Activated CD4-positive, alpha-beta T cell treated with anti-CD3 and anti-CD28 coated beads for 36 hours (primary cell): ENCODE results near the gene S100A2. TPM values are rescaled to one million over a fixed set of nuclear protein-coding genes. Genes with fewer than 3 reads are reported as not detected.

Source experiments
- ATAC-seq: fragments of 200-7000 bp; cut with Tn5 transposase; one replicate; pipeline ENCODE4 v1.10.0; 2021; ENCODE audit warnings: mild to moderate bottlenecking, moderate library complexity
- CTCF ChIA-PET: fragments of 350-600 bp; sonication (Branson Sonifier 250); formaldehyde crosslinking; loops from one replicate; lab custom pipeline; 2021; ENCODE audit warnings: antibody characterized with exemption; lab: Charles Lee
- POLR2A ChIA-PET: fragments of 350-600 bp; sonication (Branson Sonifier 250); formaldehyde crosslinking; loops from one replicate; lab custom pipeline; 2021; ENCODE audit warnings: antibody characterized with exemption, inconsistent platforms; lab: Charles Lee
- DNase-seq: peaks from one replicate; pipeline ENCODE4 v3.0.0-alpha.2; 2020
- H3K27ac Mint-ChIP-seq: one replicate; pipeline ENCODE4 v1.8.0; 2021; ENCODE audit warnings: mixed read lengths
- H3K27me3 Mint-ChIP-seq: one replicate; pipeline ENCODE4 v1.8.0; 2021; ENCODE audit warnings: mixed read lengths
- H3K36me3 Mint-ChIP-seq: one replicate; pipeline ENCODE4 v1.8.0; 2021; ENCODE audit warnings: low read depth, mixed read lengths
- H3K4me1 Mint-ChIP-seq: one replicate; pipeline ENCODE4 v1.8.0; 2021; ENCODE audit warnings: mixed read lengths
- H3K4me3 Mint-ChIP-seq: one replicate; pipeline ENCODE4 v1.8.0; 2021; ENCODE audit warnings: mild to moderate bottlenecking, moderate library complexity, mixed read lengths
- H3K9me3 Mint-ChIP-seq: one replicate; pipeline ENCODE4 v1.8.0; 2021; ENCODE audit warnings: low read depth, mixed read lengths
- intact Hi-C, 2 experiments: fragments of 100-400 bp; cut with DNase I in 1 of 2; cut with micrococcal nuclease in 1 of 2; formaldehyde crosslinking; loops; one replicate each; pipeline versions ENCODE4 v1.14.2 to v1.15.1; 2022 to 2024; cut with DNase I, micrococcal nuclease
- total RNA-seq, 2 experiments: library from RNA; stranded (reverse); gene quantifications; one replicate each; pipeline ENCODE4 v1.2.3, GENCODE V29; 2021

S100A2 gene
- total RNA-seq = 1 to 10 TPM; 3.3 to 7.0 TPM

DNA sequence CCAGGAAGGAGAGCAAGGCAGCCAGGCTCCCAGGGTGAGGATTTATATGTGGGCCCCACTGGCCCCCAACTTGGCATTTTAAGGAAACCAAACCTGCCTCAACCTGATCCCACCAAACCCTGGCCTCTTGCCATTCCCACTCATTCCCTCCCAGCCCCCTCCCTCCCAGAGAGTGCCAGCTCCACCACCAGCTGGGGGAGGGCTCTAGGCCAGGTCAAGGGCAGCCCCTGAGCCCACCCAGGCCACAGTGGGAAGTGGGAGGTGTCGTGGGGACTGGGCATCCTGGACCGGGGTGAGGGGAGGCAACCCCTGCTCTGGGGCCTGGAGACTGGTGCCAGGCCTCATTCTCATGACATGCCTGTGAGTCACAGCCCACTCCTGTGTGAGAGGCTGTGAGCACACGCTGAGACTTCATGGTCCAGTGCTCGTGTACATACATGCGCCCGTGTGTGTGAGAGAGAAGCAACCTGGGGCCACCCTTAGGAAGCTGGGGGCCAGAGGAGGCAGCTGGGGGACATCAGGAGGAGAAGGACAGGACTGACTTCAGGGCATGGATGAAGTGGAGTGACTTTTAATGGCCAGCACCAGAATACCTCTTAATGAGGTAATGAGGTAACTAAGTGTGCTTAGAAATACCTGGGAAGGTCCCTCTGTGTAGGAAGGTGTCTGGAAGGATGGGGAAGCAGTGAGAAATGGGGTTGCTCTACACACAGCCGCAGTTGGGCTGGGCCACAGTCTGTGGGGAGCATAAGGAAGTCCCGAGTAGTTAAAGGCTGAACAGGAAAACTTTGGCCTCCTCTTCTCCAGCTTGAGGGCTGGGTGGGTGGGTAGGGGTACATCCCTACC lies at the start of gene S100A2:
Gene S100A2, minus strand, starts transcription at position 316 of the 846 bp plus-strand sequence. CDS start 1,967 bp downstream, outside the sequence.
- intact Hi-C loops = loop anchor here (1.0 to 5.0 kb wide), 5 partner anchors 20 to 397 kb away; partner anchors contain the start of genes S100A4 (in 2 of the 2), CHTOP (in 1 of the 2), INTS3 (in 1 of the 2) and SLC39A1 (in 1 of the 2)
- peaks cover 46% of the 10 kb centered on the region for H3K4me1 Mint-ChIP-seq
- peak within 1 kb of the TSS; percentile 100 for H3K27ac Mint-ChIP-seq
- CTCF ChIA-PET = interaction anchor here (0.6 to 1.9 kb wide), 14 partner anchors 15 to 324 kb away, joined by 3 to 12 read pairs (median 4); partner anchors contain the start of genes CHTOP, S100A4 and S100A6
- H3K9me3 Mint-ChIP-seq = no peaks in the 10 kb centered on the region
- no peaks in the 10 kb centered on the region for H3K36me3 Mint-ChIP-seq
- peak within 1 kb of the TSS; percentile 71 for H3K4me3 Mint-ChIP-seq
- H3K27me3 Mint-ChIP-seq = no peaks in the 10 kb centered on the region
- POLR2A ChIA-PET = interaction anchor here (0.6 to 1.8 kb wide), 7 partner anchors 11 to 34 kb away, joined by 3 to 13 read pairs (median 5); partner anchors contain the start of genes S100A3, S100A4, S100A5 and S100A6
- peak; percentile 69 for ATAC-seq
- peak; percentile 81 for DNase-seq

DNA sequence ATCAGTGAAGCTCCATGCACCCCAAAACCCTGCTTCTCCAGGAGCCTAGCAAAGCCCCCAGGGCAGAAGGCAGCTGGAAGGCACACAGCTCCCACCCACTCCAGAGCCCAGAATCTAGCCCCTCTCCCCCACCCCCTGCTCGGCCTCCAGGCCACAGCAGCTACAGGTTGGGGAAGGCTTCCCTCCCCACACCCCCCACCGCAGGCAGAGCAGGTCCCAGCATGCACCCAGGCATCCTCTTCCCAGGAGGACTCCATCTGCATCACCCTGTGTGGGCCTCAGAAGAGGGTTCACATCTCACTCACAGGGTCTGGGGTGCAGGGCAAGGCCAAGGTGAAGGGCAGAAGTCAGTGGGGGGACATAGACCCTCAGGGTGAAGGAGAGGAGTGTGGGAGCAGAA lies 49.8 kb upstream of the S100A2 start:
- CTCF ChIA-PET = interaction anchor here (0.6 to 6.5 kb wide), 7 partner anchors 8 to 106 kb away, joined by 3 to 60 read pairs (median 4); partner anchors contain the start of genes CHTOP, S100A1 and S100A13
- H3K4me1 Mint-ChIP-seq = peaks cover 20% of the 10 kb centered on the region
- H3K36me3 Mint-ChIP-seq = no peaks in the 10 kb centered on the region
- H3K27ac Mint-ChIP-seq = no peak overlapping the region
- no peaks in the 10 kb centered on the region for H3K9me3 Mint-ChIP-seq
- POLR2A ChIA-PET = no interaction called here
- no peak for DNase-seq
- no peaks in the 10 kb centered on the region for H3K27me3 Mint-ChIP-seq
- no peak for ATAC-seq
- intact Hi-C loops = loop anchor here in 1 of 2 experiments (5.0 kb wide), 1 partner anchor 83 kb away; no protein-coding TSS in a partner anchor
- H3K4me3 Mint-ChIP-seq = no peak overlapping the region

DNA sequence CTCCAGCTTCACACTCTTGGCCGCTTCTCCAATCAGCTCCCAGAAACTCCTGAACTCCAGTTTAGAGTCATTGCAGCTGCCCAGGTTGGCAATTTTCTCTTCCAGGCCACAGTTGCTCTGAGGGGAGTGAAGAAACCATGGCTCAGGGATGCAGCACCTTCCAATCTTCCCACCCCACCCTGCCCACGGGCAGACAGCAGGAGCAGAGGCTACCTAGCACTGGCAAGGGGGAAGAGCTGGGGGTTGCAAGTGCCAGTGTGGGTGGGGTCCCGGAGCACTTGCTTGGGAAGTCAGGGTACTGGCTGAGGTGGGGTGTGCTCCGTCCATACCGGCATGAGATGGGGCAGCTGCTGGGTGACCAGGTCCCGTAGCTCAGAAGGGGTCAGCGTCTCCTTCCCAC lies 49.3 kb upstream of the S100A2 start:
- H3K36me3 Mint-ChIP-seq = no peaks in the 10 kb centered on the region
- no peak overlapping the region for H3K27ac Mint-ChIP-seq
- H3K27me3 Mint-ChIP-seq = no peaks in the 10 kb centered on the region
- H3K4me1 Mint-ChIP-seq = peaks cover 20% of the 10 kb centered on the region
- no peak overlapping the region for H3K4me3 Mint-ChIP-seq
- ChIA-PET POLR2A (interaction anchor here (0.7 kb wide), 1 partner anchor 37 kb away, joined by 7 read pairs; no protein-coding TSS in a partner anchor), CTCF (interaction anchor here (1.0 to 6.5 kb wide), 7 partner anchors 8 to 105 kb away, joined by 3 to 60 read pairs (median 4); partner anchors contain the start of genes S100A1 and S100A13)
- ATAC-seq (no peak), DNase-seq (no peak)
- intact Hi-C loops = loop anchor here in 1 of 2 experiments (5.0 kb wide), 1 partner anchor 83 kb away; no protein-coding TSS in a partner anchor
- H3K9me3 Mint-ChIP-seq = no peaks in the 10 kb centered on the region

DNA sequence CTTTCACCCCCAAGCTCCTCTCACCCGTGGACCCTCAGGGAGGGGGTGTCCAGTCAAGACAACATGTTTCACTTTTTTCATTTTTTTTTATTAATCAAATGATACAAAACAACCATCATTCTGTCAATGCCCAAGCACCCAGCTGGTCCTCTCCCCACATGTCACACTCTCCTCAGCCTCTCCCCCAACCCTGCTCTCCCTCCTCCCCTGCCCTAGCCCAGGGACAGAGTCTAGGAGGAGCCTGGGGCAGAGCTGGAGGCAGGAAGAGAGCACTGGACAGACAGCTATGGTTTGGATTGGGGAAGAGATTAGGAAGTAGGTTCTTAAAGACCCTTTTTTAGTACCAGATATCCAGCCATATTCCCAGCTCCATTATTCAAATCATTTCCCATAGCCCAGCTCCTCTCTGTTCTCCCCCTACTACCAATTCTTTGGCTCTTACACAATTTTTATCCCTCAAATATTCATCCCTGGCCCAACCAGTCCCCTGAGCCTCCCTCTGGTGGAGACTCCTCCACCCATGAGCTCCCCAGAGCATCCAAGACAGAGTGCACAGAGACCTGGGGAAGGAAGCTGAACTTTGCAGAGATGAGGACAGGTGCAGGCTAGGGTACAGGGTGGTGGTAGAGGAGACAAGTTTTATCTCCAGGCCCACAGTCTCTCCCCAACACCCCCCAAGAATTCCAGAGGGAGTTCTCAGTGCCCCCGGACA lies 48.7 kb upstream of the S100A2 start:
- H3K4me3 Mint-ChIP-seq = no peak overlapping the region
- H3K9me3 Mint-ChIP-seq = no peaks in the 10 kb centered on the region
- H3K27me3 Mint-ChIP-seq = no peaks in the 10 kb centered on the region
- peaks cover 20% of the 10 kb centered on the region for H3K4me1 Mint-ChIP-seq
- intact Hi-C loops = no loop called here
- ChIA-PET CTCF (interaction anchor here (0.6 to 6.5 kb wide), 9 partner anchors 9 to 259 kb away, joined by 3 to 60 read pairs (median 4); partner anchors contain the start of genes S100A1 and S100A13), POLR2A (interaction anchor here (0.7 to 0.8 kb wide), 2 partner anchors 27 to 37 kb away, joined by 3 to 7 read pairs; no protein-coding TSS in a partner anchor)
- no peak for ATAC-seq
- H3K36me3 Mint-ChIP-seq = no peaks in the 10 kb centered on the region
- no peak for DNase-seq
- H3K27ac Mint-ChIP-seq = no peak overlapping the region

- intact Hi-C loops = no loop called here
- ChIA-PET POLR2A (no interaction called here), CTCF (interaction anchor here (1.7 kb wide), 1 partner anchor 10 kb away, joined by 4 read pairs; no protein-coding TSS in a partner anchor)
- Mint-ChIP-seq H3K27me3 (no peaks in the 10 kb centered on the region), H3K36me3 (no peaks in the 10 kb centered on the region), H3K4me1 (peaks cover 20% of the 10 kb centered on the region), H3K9me3 (no peaks in the 10 kb centered on the region), H3K4me3 (no peak overlapping the region), H3K27ac (no peak overlapping the region)
- ATAC-seq = no peak
- no peak for DNase-seq
Observed at GRCh38 chr1:153613406-153613805, 47.8 kb upstream of the S100A2 start.

DNA sequence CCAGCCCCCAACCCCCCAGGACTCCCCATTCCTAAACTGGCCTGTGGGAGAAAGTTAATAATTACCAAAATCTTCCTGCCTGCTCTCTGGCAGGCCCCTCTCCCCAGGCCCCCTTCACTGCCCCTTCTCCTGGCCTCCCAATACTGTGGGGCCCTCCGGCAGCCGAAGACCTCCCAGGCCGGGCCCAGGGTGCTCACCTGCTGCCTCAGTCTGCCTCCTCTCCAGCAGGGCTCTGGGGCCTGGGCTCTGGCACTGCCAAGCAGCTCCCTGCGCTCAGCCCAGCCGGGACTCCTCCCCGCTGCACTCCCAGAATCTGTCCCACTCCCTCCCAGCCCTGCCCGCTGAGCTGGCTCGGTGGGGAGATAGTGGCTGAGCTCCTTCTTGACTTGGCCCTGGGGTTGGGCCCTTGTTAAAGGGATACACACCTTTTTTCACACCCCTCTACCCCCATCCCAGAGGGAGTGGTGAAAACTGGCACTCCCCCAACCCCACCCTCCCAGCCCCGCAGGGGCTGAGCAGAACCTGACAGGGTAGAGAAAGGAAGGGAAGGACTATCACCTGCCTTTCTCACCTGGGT lies 47.2 kb upstream of the S100A2 start, which contains the start of gene S100A16:
Gene S100A16, minus strand, starts transcription at position 383 of the 577 bp plus-strand sequence. CDS start 4,986 bp downstream, outside the sequence.
- Mint-ChIP-seq H3K9me3 (no peaks in the 10 kb centered on the region), H3K27me3 (no peaks in the 10 kb centered on the region), H3K27ac (no peak within 1 kb of the TSS), H3K4me3 (no peak within 1 kb of the TSS), H3K4me1 (peaks cover 19% of the 10 kb centered on the region), H3K36me3 (no peaks in the 10 kb centered on the region)
- ATAC-seq (no peak), DNase-seq (no peak)
- CTCF ChIA-PET = interaction anchor here (0.8 to 1.0 kb wide), 3 partner anchors 22 to 102 kb away, joined by 3 to 5 read pairs (median 3); no protein-coding TSS in a partner anchor
- POLR2A ChIA-PET = interaction anchor here (0.6 kb wide), 1 partner anchor 102 kb away, joined by 3 read pairs; no protein-coding TSS in a partner anchor
- intact Hi-C loops = no loop called here

DNA sequence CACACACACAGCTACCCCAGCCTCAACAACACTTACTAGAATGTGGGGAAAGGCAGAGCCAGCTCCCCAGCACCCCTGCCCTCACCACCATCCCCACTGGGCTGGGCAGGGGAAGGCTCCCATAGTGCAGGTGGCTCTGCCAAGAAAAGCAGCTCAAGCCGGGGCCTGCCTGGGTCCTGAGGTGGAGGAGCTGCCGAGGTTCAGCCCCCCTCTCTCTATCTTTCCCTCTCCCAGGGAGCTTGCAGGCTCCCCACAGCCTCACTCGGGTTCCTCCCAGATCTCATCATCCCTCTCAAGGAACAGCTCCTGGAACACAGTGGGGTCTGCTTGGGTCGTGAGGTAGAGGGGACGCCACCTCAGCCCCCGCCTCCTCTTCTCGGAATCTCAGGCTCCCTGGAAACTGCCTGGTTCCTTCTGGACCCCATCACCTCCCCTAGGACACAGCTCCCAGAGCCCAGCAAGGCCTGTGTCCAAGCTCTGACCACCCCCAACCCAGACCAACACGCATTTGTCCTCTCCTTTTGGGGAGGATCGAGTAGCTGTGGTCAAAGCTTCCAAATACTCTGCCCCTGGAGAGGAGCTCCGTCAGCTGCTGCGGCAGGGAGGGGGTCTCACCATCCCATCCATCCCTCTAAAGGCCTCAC lies 46.6 kb upstream of the S100A2 start:
- Mint-ChIP-seq H3K36me3 (no peaks in the 10 kb centered on the region), H3K4me3 (no peak overlapping the region), H3K9me3 (no peaks in the 10 kb centered on the region), H3K27me3 (no peaks in the 10 kb centered on the region), H3K27ac (no peak overlapping the region), H3K4me1 (peaks cover 13% of the 10 kb centered on the region)
- intact Hi-C loops = no loop called here
- ChIA-PET POLR2A (interaction anchor here (0.6 kb wide), 1 partner anchor 102 kb away, joined by 3 read pairs; no protein-coding TSS in a partner anchor), CTCF (interaction anchor here (0.6 to 1.0 kb wide), 4 partner anchors 10 to 102 kb away, joined by 3 to 5 read pairs (median 4); no protein-coding TSS in a partner anchor)
- ATAC-seq = no peak
- no peak for DNase-seq

DNA sequence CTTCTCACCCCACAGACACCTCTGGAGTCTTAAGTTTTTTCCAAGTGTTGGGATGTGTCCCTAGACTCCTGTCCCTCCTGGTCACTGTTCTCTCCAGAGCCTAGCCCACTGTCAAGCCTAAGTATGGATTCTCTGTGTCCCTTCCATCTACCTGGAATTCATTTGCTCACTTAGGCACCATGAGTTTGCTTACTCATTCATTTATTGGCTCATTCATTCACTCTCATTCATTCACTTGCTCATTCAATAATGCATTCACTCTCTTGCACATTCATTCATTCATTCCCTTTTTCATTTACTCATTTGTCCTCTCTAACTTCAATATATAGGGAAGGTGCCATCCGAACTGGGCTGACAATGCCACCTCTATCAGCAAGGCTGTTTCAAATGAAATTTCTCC lies 45.7 kb upstream of the S100A2 start:
- Mint-ChIP-seq H3K4me1 (peaks cover 4% of the 10 kb centered on the region), H3K27me3 (no peaks in the 10 kb centered on the region), H3K4me3 (no peak overlapping the region), H3K36me3 (no peaks in the 10 kb centered on the region), H3K27ac (no peak overlapping the region), H3K9me3 (no peaks in the 10 kb centered on the region)
- ChIA-PET CTCF (interaction anchor here (0.6 to 1.1 kb wide), 2 partner anchors 11 to 101 kb away, joined by 3 to 4 read pairs; no protein-coding TSS in a partner anchor), POLR2A (no interaction called here)
- ATAC-seq = no peak
- intact Hi-C loops = no loop called here
- DNase-seq = no peak

DNA sequence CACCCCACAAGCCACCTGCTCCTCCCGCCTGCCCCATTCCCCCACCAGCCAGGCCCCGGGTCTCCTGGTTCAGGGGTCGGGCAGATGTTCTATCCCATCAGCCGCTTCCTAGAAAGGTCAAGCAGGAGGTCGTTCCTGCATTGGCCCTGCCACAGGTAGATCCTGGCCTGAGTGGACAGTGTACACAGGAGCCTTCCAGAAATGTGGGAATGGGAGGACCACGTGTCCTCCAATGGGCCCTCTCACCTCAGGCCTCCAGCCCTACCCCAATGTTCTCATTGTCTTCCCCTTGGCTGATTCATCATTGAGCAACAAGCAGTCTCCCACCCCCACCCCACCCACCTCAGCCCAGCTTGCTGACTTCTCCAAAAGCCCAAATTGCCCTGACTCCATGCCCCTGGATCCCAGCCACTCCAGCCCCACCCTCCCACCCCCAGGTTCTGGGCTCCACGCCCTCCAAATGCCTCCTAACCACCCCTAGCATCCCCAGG lies 45.2 kb upstream of the S100A2 start:
- ChIA-PET CTCF (interaction anchor here (1.1 kb wide), 1 partner anchor 101 kb away, joined by 3 read pairs; no protein-coding TSS in a partner anchor), POLR2A (no interaction called here)
- Mint-ChIP-seq H3K4me1 (no peaks in the 10 kb centered on the region), H3K27ac (no peak overlapping the region), H3K36me3 (no peaks in the 10 kb centered on the region), H3K9me3 (no peaks in the 10 kb centered on the region), H3K4me3 (no peak overlapping the region), H3K27me3 (no peaks in the 10 kb centered on the region)
- no peak for DNase-seq
- no peak for ATAC-seq
- intact Hi-C loops = no loop called here

DNA sequence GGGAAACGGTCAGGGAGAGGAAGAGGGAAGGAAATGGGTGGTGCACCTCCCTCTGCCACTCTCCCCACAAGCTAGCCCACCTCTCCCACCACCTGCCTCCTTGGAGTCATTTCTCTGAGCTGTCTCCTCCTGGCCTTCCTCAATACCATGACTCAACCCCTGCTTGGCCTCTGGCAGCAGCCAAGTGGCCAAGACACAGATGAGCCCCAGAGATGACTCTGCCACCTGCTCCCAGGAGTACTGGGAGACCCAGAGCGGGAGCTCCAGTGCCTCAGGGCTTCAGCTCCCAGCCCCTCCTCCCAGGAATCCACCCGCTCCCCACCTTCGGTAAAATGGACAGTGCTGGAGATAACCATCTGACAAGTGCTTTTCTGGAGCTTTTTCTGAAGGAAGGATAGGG lies 44.7 kb upstream of the S100A2 start:
- no peaks in the 10 kb centered on the region for H3K36me3 Mint-ChIP-seq
- ATAC-seq (no peak), DNase-seq (no peak)
- H3K9me3 Mint-ChIP-seq = no peaks in the 10 kb centered on the region
- intact Hi-C loops = no loop called here
- H3K27ac Mint-ChIP-seq = no peak overlapping the region
- H3K4me1 Mint-ChIP-seq = no peaks in the 10 kb centered on the region
- no peaks in the 10 kb centered on the region for H3K27me3 Mint-ChIP-seq
- CTCF ChIA-PET = interaction anchor here (1.1 kb wide), 1 partner anchor 100 kb away, joined by 3 read pairs; no protein-coding TSS in a partner anchor
- no peak overlapping the region for H3K4me3 Mint-ChIP-seq
- POLR2A ChIA-PET = no interaction called here
